ENCODE measurements around the gene MED13L. TPM values are rescaled to one million over a fixed set of nuclear protein-coding genes. Genes with fewer than 3 reads are reported as not detected.

The MED13L gene
- total RNA-seq, 1 experiment from 2014 or later: 94.1 TPM

- H3K9me3 ChIP-seq (ENCODE audit: low read depth, low read length, poor library complexity, severe bottlenecking): no peaks in the 10 kb centered on the region
- DNase-seq (ENCODE audit: low spot score): no peak
- no TSS peak for BruUV-seq (replicated peaks)
- no peak overlapping the region for H3K4me3 ChIP-seq (ENCODE audit: low read depth, low read length, poor library complexity, severe bottlenecking)
- H3K36me3 ChIP-seq (ENCODE audit: insufficient read depth, low read length, poor library complexity, severe bottlenecking): no peaks in the 10 kb centered on the region
- ChIA-PET POLR2A (ENCODE audit: low non-redundant PET) (no interaction called here), CTCF (no interaction called here)
- intact Hi-C loops (cut with micrococcal nuclease; ENCODE audit: unreplicated experiment): no loop called here
- H3K27me3 ChIP-seq (replicated peaks; ENCODE audit: insufficient read depth, low read depth, low read length, poor library complexity): no peaks in the 10 kb centered on the region
- H3K27ac ChIP-seq (ENCODE audit: low read depth, low read length, poor library complexity, severe bottlenecking): no peak overlapping the region
- peaks cover 64% of the 10 kb centered on the region for H3K4me1 ChIP-seq (ENCODE audit: insufficient read depth, low read length, poor library complexity, severe bottlenecking)
- TF ChIP-seq EZH2 (IDR thresholded peaks at IDR 0.05; ENCODE audit: borderline replicate concordance, low read depth, low read length, poor library complexity, severe bottlenecking): no peak
- TF ChIP-seq, protein P1, sequence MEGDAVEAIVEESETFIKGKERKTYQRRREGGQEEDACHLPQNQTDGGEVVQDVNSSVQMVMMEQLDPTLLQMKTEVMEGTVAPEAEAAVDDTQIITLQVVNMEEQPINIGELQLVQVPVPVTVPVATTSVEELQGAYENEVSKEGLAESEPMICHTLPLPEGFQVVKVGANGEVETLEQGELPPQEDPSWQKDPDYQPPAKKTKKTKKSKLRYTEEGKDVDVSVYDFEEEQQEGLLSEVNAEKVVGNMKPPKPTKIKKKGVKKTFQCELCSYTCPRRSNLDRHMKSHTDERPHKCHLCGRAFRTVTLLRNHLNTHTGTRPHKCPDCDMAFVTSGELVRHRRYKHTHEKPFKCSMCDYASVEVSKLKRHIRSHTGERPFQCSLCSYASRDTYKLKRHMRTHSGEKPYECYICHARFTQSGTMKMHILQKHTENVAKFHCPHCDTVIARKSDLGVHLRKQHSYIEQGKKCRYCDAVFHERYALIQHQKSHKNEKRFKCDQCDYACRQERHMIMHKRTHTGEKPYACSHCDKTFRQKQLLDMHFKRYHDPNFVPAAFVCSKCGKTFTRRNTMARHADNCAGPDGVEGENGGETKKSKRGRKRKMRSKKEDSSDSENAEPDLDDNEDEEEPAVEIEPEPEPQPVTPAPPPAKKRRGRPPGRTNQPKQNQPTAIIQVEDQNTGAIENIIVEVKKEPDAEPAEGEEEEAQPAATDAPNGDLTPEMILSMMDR (conservative IDR thresholded peaks at IDR 0.05; ENCODE audit: low read depth, low read length): no peak
These were observed 120.9 kb downstream of the MED13L start for GRCh38 chr12:116156614-116157013.

GRCh38 chr12:116155383-116155782, 122.1 kb downstream of the MED13L start:
- H3K27ac ChIP-seq (ENCODE audit: low read depth, low read length, poor library complexity, severe bottlenecking): no peak overlapping the region
- CTCF ChIA-PET: no interaction called here
- H3K4me3 ChIP-seq (ENCODE audit: low read depth, low read length, poor library complexity, severe bottlenecking): no peak overlapping the region
- H3K36me3 ChIP-seq (ENCODE audit: insufficient read depth, low read length, poor library complexity, severe bottlenecking): no peaks in the 10 kb centered on the region
- BruUV-seq (replicated peaks): no TSS peak
- POLR2A ChIA-PET (ENCODE audit: low non-redundant PET): no interaction called here
- peaks cover 67% of the 10 kb centered on the region for H3K4me1 ChIP-seq (ENCODE audit: insufficient read depth, low read length, poor library complexity, severe bottlenecking)
- H3K27me3 ChIP-seq (replicated peaks; ENCODE audit: insufficient read depth, low read depth, low read length, poor library complexity): no peaks in the 10 kb centered on the region
- DNase-seq (ENCODE audit: low spot score): no peak
- TF ChIP-seq, protein P1 (conservative IDR thresholded peaks at IDR 0.05; ENCODE audit: low read depth, low read length): no peak
- TF ChIP-seq EZH2 (IDR thresholded peaks at IDR 0.05; ENCODE audit: borderline replicate concordance, low read depth, low read length, poor library complexity, severe bottlenecking): no peak
- intact Hi-C loops (cut with micrococcal nuclease; ENCODE audit: unreplicated experiment): no loop called here
- H3K9me3 ChIP-seq (ENCODE audit: low read depth, low read length, poor library complexity, severe bottlenecking): no peaks in the 10 kb centered on the region

DNA sequence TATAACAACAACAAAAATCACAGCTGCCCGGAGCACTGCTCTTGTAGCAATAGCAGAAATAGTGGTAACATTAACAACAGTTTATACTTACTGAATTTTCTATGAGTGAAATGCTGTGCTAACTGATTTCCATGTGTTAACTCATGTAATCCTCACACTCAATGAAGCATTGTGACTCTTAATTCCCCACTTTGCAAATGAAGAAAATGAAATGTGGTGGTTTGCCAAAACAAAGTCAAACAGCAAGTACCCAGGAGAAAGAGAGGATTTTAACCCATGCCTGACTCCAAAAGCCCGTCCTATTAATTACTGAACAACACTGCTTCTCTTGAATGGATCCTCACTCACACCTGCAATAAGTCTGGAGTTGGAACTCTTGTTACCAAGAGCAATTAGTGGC, 123.5 kb downstream of the MED13L start:
- BruUV-seq (replicated peaks): no TSS peak
- Histone ChIP-seq H3K27ac (ENCODE audit: low read depth, low read length, poor library complexity, severe bottlenecking) (peak overlapping the region; percentile 54), H3K27me3 (replicated peaks; ENCODE audit: insufficient read depth, low read depth, low read length, poor library complexity) (no peaks in the 10 kb centered on the region), H3K9me3 (ENCODE audit: low read depth, low read length, poor library complexity, severe bottlenecking) (no peaks in the 10 kb centered on the region), H3K4me3 (ENCODE audit: low read depth, low read length, poor library complexity, severe bottlenecking) (no peak overlapping the region), H3K36me3 (ENCODE audit: insufficient read depth, low read length, poor library complexity, severe bottlenecking) (no peaks in the 10 kb centered on the region), H3K4me1 (ENCODE audit: insufficient read depth, low read length, poor library complexity, severe bottlenecking) (peaks cover 67% of the 10 kb centered on the region)
- POLR2A ChIA-PET (ENCODE audit: low non-redundant PET): no interaction called here
- CTCF ChIA-PET: no interaction called here
- peak; percentile 27 for DNase-seq (ENCODE audit: low spot score)
- TF ChIP-seq EZH2 (IDR thresholded peaks at IDR 0.05; ENCODE audit: borderline replicate concordance, low read depth, low read length, poor library complexity, severe bottlenecking): no peak
- TF ChIP-seq, protein P1 (conservative IDR thresholded peaks at IDR 0.05; ENCODE audit: low read depth, low read length): no peak
- intact Hi-C loops (cut with micrococcal nuclease; ENCODE audit: unreplicated experiment): no loop called here

All from A673 (cell line).